DOHH2 (cell line): ENCODE results near the gene SHISA2.

Experiments
- H3F3A ChIP-seq: fragments of 200-600 bp; sonication (generic), shearing (Covaris generic); 2 replicates; pipeline ENCODE4 v1.6.0; 2016; ENCODE audit warnings: antibody characterized with exemption, mild to moderate bottlenecking; ENCODE audit not compliant: control insufficient read depth, insufficient read depth
- H3K27ac ChIP-seq: fragments of 200-600 bp; sonication (generic); 2 replicates; pipeline ENCODE4 v1.5.1; 2014; ENCODE audit warnings: low read depth, mild to moderate bottlenecking, low read length, moderate library complexity
- H3K27me3 ChIP-seq: fragments of 200-600 bp; sonication (generic); 2 replicates; pipeline ENCODE4 v1.6.1; 2014; ENCODE audit warnings: mild to moderate bottlenecking, low read length, mixed read lengths; ENCODE audit not compliant: control insufficient read depth
- H3K36me3 ChIP-seq: fragments of 200-600 bp; sonication (generic); 2 replicates; pipeline ENCODE4 v1.6.1; 2014; ENCODE audit warnings: mild to moderate bottlenecking, low read length, moderate library complexity, mixed read lengths; ENCODE audit not compliant: control insufficient read depth
- H3K4me1 ChIP-seq: fragments of 200-600 bp; sonication (generic); 2 replicates; pipeline ENCODE4 v1.6.1; 2014; ENCODE audit warnings: mild to moderate bottlenecking, low read length, mixed read lengths; ENCODE audit not compliant: control insufficient read depth
- H3K4me2 ChIP-seq: fragments of 200-600 bp; sonication (generic); 2 replicates; pipeline ENCODE4 v1.6.0; 2014; ENCODE audit warnings: mild to moderate bottlenecking, low read length, moderate library complexity
- H3K4me3 ChIP-seq: fragments of 200-600 bp; sonication (generic); 2 replicates; pipeline ENCODE4 v1.5.1; 2014; ENCODE audit warnings: mild to moderate bottlenecking, low read length, mixed read lengths
- H3K79me2 ChIP-seq: fragments of 200-600 bp; sonication (generic); 2 replicates; pipeline ENCODE4 v1.6.1; 2014; ENCODE audit warnings: mild to moderate bottlenecking, low read length, mixed read lengths; ENCODE audit not compliant: control insufficient read depth
- H3K9me2 ChIP-seq: fragments of 200-600 bp; sonication (generic); replicated peaks from 2 replicates; pipeline ENCODE4 v1.6.1; 2014; ENCODE audit warnings: mild to moderate bottlenecking, low read length, mixed read lengths; ENCODE audit not compliant: control insufficient read depth
- H3K9me3 ChIP-seq: fragments of 200-600 bp; sonication (generic); 2 replicates; pipeline ENCODE4 v1.6.1; 2014; ENCODE audit warnings: antibody characterized with exemption, low read length, mixed read lengths; ENCODE audit not compliant: control insufficient read depth, insufficient read depth
- H4K20me1 ChIP-seq: fragments of 200-600 bp; sonication (generic); 2 replicates; pipeline ENCODE4 v1.6.0; 2014; ENCODE audit warnings: low read depth, mild to moderate bottlenecking, antibody characterized with exemption, low read length, moderate library complexity; ENCODE audit not compliant: control insufficient read depth, insufficient read depth
- EZH2phosphoT487 ChIP-seq: fragments of 200-600 bp; sonication (generic); IDR thresholded peaks from 2 replicates; pipeline ENCODE4 v1.6.1; 2017; ENCODE audit warnings: borderline replicate concordance, mild to moderate bottlenecking, antibody characterized with exemption, low read length, moderate library complexity, mixed read lengths
- TF ChIP-seq, protein P1 (sequence below): fragments of 200-600 bp; sonication (generic); IDR thresholded peaks from one replicate; pipeline ENCODE4 v1.5.1; 2014; ENCODE audit warnings: antibody characterized with exemption, mild to moderate bottlenecking, low read depth, low read length; ENCODE audit not compliant: poor library complexity, severe bottlenecking

SHISA2 gene

DNA sequence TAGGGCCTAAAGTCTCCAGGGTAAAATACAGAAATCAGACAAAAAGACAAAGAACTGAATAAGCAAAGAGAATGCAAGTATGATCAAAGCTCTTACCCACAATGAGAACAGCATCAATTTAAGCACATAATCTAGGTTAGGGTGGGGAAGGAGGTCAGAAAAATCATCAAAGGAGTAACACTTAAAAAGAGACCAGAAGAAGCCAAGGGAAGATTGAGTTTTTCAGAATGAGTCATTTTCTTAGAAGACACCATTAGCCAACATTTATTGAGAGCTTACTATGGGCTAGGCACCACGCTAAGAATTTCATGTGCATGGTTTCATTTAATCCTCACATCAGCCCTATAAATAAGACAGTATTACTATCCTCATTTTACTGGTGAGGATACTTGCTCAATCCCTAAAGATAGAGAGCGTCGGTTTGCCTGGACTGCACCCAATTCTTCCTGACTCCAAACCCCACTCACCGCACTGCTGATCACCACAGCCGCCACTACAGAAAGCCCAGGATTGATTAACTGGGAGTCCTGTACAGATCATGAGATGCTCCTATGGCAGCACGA, 1.7 kb upstream of the SHISA2 start:
- Histone ChIP-seq H3K9me2 (no peaks in the 10 kb centered on the region), H3K4me3 (no peak overlapping the region), H3K36me3 (no peaks in the 10 kb centered on the region), H3K27ac (no peak overlapping the region), H3K9me3 (peaks cover 3% of the 10 kb centered on the region; the same call in 1 of the 2 replicates), H4K20me1 (no peaks in the 10 kb centered on the region), H3K4me1 (no peaks in the 10 kb centered on the region), H3K4me2 (no peak overlapping the region), H3K79me2 (no peaks in the 10 kb centered on the region), H3F3A (no peaks in the 10 kb centered on the region), H3K27me3 (0 out of 2 replicates have a peak, but pooled peaks cover 3% of the 10 kb centered on the region)
- TF ChIP-seq, protein P1, sequence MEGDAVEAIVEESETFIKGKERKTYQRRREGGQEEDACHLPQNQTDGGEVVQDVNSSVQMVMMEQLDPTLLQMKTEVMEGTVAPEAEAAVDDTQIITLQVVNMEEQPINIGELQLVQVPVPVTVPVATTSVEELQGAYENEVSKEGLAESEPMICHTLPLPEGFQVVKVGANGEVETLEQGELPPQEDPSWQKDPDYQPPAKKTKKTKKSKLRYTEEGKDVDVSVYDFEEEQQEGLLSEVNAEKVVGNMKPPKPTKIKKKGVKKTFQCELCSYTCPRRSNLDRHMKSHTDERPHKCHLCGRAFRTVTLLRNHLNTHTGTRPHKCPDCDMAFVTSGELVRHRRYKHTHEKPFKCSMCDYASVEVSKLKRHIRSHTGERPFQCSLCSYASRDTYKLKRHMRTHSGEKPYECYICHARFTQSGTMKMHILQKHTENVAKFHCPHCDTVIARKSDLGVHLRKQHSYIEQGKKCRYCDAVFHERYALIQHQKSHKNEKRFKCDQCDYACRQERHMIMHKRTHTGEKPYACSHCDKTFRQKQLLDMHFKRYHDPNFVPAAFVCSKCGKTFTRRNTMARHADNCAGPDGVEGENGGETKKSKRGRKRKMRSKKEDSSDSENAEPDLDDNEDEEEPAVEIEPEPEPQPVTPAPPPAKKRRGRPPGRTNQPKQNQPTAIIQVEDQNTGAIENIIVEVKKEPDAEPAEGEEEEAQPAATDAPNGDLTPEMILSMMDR = no peak
- no peak for TF ChIP-seq EZH2phosphoT487

DNA sequence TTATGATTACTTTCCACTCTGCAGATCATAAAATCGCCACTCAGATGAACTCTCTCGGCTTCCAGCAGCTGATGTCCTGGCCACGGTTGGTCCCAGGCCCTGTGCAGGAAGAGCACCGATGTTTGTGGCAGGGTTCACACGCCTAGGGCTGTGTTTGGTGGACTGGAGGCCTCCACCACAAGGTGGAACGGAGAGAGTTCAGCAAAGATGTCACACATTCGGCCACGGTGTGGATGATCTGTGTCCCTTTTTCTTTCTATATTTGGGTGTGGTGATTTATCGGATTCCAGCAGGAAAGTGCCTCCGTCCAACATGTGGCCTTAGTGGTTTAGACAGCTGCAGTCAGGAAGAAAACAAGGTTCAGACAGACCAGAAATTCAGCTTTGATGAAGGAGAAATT, 521 bp upstream of the SHISA2 start:
- no peaks in the 10 kb centered on the region for H3K36me3 ChIP-seq
- peaks cover 3% of the 10 kb centered on the region; the same call in 1 of the 2 replicates for H3K9me3 ChIP-seq
- H3K4me2 ChIP-seq = no peak overlapping the region
- H3F3A ChIP-seq = no peaks in the 10 kb centered on the region
- H3K27me3 ChIP-seq = 0 out of 2 replicates have a peak, but pooled peaks cover 3% of the 10 kb centered on the region
- TF ChIP-seq EZH2phosphoT487 = no peak
- TF ChIP-seq, protein P1 = no peak
- H3K9me2 ChIP-seq = no peaks in the 10 kb centered on the region
- no peaks in the 10 kb centered on the region for H4K20me1 ChIP-seq
- no peak overlapping the region for H3K27ac ChIP-seq
- no peaks in the 10 kb centered on the region for H3K4me1 ChIP-seq
- no peaks in the 10 kb centered on the region for H3K79me2 ChIP-seq
- H3K4me3 ChIP-seq = no peak overlapping the region

DNA sequence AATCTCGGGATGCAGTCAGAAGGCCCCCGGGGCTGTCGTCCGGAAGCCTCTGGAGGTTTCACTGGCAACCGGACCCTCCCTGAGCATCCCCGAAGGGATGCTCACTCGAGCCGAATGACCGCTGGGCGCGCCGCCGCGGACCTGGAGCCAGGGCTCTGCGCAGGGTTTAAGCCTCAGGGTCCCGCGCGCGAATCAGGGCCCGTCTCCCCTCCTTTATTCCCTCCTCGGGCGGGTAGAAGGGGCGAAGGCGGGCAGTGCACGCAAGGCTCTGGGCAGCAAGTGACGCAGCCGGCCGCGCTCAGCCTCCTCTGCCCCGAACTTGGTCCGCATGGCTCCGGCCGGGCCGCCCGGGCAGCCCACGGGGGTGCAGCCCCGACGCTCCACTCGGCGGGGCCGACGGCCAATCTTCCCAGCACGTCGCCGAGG, 572 bp downstream of the SHISA2 start:
- no peaks in the 10 kb centered on the region for H3K79me2 ChIP-seq
- no peak overlapping the region for H3K4me2 ChIP-seq
- no peaks in the 10 kb centered on the region for H3K36me3 ChIP-seq
- 0 out of 2 replicates have a peak, but pooled peaks cover 3% of the 10 kb centered on the region for H3K27me3 ChIP-seq
- H3K9me3 ChIP-seq = peaks cover 3% of the 10 kb centered on the region; the same call in 1 of the 2 replicates
- no peaks in the 10 kb centered on the region for H4K20me1 ChIP-seq
- H3K4me1 ChIP-seq = no peaks in the 10 kb centered on the region
- TF ChIP-seq, protein P1 = no peak
- no peak for TF ChIP-seq EZH2phosphoT487
- no peak overlapping the region for H3K27ac ChIP-seq
- H3K4me3 ChIP-seq = no peak overlapping the region
- H3F3A ChIP-seq = no peaks in the 10 kb centered on the region
- no peaks in the 10 kb centered on the region for H3K9me2 ChIP-seq
